Peyer's patch (tissue), 4 donors: ENCODE measurements around the gene MAP3K7.

Source experiments
- POLR2A ChIP-seq, 2 donors: fragments of 450-650 bp; IDR thresholded peaks; one replicate each; pipeline ENCODE4 v1.5.1; 2017; ENCODE audit warnings: antibody characterized with exemption in 2 of 2, mild to moderate bottlenecking in 2 of 2, moderate library complexity in 2 of 2
- TF ChIP-seq, protein P1 (sequence below), 6 experiments: fragments of 450-650 bp in 4 of 6; fragments of 200-600 bp in 2 of 6; sonication (generic) in 1 of 6; IDR thresholded peaks; one replicate each; pipeline ENCODE4 v1.5.1; 2017 to 2019; ENCODE audit warnings: antibody characterized with exemption in 6 of 6, mild to moderate bottlenecking in 3 of 6, moderate library complexity in 1 of 6

DNA sequence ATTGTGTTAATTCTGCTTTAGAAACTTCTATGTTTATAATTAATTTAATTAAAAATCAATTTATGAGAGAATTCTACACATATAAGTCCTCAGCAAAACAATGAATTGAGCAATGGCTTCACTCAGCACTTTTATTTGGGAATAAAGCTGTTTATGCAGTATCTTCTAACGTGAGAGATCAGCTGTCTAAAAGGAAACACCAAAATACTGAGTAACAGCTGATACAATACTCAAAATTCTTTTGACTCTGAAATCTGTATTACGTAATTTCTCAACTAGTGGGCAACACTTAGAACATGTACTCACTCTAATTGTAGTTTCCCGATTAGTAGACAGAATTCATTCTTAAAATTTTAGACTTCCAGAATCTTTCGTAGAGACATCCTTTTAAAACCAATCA, 49.8 kb downstream of the MAP3K7 start:
- TF ChIP-seq, protein P1, sequence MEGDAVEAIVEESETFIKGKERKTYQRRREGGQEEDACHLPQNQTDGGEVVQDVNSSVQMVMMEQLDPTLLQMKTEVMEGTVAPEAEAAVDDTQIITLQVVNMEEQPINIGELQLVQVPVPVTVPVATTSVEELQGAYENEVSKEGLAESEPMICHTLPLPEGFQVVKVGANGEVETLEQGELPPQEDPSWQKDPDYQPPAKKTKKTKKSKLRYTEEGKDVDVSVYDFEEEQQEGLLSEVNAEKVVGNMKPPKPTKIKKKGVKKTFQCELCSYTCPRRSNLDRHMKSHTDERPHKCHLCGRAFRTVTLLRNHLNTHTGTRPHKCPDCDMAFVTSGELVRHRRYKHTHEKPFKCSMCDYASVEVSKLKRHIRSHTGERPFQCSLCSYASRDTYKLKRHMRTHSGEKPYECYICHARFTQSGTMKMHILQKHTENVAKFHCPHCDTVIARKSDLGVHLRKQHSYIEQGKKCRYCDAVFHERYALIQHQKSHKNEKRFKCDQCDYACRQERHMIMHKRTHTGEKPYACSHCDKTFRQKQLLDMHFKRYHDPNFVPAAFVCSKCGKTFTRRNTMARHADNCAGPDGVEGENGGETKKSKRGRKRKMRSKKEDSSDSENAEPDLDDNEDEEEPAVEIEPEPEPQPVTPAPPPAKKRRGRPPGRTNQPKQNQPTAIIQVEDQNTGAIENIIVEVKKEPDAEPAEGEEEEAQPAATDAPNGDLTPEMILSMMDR (IDR thresholded peaks at IDR 0.05), result no peak
- no peak for TF ChIP-seq POLR2A (IDR thresholded peaks at IDR 0.05)
